ENCODE results near the gene KIF3A.

The KIF3A gene

DNA sequence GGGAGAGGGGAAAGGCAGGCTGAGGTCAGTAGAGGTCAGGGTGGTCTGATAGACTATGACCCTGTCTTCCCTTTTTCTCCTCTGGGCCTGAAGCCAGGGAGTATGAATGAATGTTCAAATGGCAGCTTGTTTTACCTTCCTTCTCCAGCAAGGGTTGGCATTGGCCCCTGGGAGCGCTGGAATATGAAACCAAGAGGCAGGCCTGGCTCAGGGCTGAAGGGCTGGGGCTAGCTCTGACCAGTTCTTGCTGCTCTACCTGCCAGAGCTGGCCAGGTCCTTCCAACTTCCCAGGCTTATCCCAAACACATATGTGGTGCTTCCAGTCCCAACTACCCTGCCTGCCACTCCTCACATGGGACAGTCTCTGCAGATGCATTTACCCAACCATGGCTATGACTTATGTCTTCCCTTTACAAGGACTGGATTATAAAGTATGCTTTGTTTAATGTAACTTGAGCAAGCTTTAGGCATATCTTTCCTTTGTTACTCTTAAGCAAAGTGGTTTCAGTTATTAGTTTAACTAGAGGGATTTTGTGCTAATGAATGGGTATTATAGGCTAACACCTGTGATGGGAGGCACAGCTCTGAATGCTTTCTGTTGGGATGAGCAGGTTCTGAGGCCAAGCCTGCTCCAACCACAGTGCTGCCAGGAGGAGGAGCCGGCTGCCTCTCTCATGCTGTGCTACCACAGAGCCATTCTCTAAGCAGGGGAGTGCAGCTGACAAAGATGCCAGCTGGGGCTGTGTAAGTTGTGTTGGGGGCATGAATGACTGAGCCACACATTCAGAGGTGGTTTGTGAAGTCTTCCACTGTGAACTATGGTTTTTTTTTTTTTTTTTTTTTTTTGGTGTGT is 16.0 kb upstream of the KIF3A start:
- peak; percentile 47 for DNase-seq (ENCODE audit: low spot score)

DNA sequence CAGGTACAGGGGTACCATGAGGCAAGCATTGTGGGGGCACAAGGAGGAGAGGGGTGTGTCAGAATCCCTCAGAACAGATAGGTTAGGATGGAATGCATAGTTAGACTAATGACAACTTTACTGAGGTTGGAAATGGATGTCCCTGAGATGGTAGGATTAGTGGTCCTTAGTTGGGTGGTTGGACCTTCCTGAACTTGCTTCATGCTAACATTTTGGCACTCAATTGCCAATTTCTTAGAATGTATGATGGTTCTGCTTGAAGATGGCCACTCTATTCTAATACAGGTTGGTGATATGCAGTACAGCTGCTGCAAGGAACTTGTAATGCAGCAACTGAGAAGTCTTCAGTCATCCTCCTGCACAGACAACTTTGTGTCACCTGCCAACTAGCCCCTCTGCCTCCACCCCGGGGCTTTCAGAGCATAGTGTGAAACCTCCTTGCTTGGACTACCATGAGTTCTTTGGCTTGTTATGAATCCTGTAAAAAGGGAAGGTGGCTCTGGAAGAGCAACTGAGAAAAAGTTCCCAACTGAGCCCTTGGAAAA is 15.3 kb upstream of the KIF3A start:
- DNase-seq (ENCODE audit: low spot score), result no peak

DNA sequence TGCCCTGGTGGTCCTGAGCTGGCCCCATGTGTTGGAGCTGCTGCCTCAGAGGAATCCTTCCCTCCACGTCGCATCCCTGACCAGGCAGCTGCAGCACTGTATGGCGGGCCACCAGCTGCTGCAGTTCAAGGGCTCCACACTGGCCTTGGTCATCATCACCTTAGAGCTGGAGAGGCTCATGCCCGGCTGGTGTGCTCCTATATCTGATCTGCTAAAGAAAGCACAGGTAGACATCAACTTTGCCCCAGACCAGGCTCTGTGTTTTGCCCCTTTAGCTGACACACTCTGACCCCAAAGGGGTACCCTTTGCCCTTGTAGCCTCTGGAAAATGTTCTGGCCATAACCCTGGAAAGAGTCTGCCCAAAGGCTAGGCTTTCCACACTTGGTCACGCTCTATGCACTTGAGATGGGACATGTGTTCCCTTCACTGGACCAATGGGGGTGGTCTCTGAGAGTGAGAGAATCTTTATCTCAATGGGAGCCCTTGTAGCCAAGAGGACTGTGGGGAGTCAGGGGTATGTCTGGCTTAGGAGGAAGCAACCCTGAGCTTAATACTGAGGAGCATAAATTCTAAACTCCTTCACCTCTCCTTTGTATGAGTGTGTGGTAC is 14.7 kb upstream of the KIF3A start:
- DNase-seq (ENCODE audit: low spot score), result no peak

DNA sequence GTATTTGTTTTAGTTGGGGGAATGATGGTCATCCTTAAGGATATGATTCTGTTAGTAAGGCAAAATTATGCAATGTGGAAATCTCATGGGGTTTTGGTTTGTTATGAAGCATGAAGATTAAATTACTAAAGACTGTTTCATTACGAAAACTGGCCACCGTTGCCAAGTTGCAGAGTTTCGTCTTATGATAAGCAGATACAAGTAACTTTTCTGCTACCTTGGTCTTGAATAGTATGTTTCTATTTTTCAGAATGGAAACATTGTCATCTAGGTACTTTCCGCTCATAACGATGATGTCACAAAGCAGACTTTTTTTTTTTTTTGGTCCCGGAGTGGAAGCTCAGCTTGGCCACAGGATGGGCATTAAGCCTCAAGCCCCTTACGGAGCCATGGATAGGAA is 14.1 kb upstream of the KIF3A start:
- DNase-seq (ENCODE audit: low spot score), result no peak

DNA sequence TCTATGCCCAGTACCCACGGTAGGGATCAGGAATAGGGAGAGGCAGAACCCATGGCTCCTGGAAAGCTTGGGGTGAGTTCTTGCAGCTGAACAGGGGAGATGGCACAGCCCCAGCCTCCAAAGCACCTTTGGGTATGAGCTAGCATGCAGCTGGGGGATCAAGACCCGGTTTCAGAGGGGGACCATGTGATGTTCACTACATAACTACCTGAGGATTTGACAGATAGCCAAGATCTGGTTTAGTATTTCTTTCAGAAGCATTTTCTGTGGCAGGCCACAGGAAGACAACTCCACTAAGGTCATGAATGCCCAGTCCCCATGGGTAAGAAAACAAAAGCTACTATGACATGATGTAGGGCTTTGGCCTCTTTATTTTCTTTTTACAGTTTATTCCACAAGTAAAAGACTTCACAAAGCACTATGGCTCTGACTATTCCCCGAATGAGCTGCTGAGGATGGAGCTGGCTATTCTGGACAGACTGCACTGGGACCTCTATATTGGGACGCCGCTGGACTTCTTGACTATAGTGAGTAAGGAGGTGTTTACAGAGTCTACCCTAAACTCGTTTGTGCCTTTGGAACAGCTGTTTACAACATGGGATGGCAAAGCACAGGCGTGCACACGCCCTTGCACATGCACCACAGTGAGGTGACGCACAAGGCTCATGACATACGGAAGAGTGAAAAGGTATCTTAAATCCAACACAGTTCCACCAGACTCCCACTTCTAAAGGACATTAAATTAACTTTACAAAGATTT is 13.3 kb upstream of the KIF3A start:
- DNase-seq (ENCODE audit: low spot score), result no peak

DNA sequence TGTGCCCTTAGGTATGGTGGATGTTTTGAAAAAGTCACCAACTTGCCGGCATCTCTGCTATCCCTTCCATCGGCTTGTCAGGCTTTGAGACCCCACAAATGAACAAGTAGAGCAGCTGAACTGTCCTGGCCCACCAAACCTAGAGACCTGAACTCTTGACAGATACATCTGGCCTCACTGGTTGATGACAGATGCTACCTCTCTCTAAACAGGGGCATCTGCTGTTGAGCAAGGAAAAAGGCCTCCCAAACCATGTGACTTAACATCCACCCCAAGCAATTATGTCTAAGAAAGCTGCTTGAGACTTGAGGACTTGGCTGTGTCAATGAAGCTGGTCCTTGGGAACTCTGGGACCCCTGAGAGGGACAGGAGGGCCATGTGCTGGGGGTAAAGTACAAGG is 12.2 kb upstream of the KIF3A start:
- DNase-seq (ENCODE audit: low spot score), result no peak

DNA sequence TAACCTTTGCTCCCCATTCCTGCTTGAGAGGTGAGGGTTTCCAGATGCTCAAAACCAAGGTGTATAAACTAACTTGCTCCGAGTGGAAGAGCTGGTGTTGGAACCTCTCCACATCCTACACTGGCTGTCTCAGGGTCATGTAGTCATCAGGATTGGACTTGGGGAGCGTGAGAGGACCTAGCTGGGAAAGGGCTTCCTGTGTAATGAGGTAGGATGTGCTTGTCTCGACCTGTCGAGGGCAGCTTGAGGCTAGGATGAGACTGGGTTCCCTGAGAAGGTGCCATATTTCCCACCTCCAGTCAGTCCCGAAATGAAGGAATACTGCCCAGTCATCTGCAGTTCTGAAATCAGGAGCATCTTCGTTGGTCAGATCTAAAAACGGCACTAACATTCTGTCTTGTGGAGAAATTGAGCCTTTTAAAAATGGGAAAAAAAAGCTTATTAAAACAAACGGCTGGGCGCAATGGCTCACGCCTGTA is 11.2 kb upstream of the KIF3A start:
- DNase-seq (ENCODE audit: low spot score), result no peak

DNA sequence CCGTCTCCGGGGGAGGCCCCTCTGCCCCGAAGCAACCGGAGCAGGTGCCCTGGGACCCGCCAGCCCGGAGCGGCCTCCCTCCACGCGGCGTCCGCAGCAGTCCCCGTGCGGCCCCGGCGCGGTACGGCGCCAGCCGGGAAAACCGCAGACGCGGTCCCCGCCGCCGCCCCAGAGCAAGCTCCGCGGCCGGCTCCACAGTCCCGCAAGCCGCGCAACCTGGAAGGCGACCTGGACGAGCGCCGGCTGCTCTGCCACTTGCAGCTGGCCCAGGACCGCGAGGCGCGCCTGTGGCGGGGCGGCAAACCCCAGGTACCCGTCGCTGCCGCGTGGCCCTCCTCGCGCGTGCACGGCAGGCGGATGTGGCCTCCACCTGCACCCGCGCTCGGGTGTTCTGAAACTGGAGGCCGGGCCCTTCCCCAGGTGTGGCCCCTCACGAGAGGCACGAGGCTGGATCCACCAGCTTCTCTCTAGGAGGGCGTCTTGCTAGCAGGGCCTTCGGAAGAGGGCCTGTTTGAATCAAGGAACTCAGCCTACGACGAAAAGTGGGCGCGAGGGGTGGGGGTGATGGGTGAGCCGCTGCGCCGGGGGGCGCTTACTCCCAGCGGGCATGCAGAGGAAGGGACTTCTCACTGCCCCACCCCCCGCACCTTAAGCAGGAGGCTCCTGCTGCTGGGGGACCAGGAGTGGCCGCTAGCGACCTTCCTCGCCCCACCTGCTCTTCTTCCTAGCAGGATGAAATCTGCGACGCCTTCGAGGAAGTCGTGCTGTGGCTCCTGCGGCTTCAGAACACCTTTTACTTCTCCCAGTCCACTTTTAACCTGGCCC is 10.5 kb upstream of the KIF3A start:
- no peak for DNase-seq (ENCODE audit: low spot score)

DNA sequence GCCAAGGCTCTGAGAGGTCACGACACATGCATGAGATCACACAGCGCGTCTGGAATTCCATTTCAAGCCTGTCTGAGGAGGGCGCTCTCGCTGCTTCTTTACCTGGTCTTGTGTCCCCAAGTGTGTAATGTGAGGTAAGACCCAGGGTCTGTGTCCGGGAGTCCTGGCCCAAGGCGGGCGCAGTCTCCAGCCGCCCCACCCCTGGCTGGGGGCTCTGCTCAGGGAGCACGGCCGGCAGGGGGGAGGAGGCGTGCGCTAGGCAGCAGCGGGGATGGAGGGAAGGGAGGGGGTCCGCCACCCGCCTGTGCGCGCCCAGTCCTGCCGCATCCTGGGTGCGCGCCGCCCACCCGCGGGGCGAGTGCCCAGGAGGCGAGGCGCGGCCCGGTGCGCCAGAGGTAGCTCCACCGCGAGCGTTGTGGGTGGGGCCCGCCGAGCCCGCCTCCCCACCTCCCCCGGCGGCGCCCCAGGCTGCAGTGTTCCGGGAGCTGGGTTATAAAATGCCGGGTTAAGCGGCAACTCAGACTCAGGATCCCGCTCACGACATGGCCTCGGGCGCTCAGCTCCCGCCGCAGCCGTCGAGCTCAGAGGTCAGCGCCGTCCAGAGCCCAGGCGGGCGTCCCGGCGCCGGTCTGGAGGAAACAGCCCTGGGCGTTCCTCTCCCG is 9.7 kb upstream of the KIF3A start, which contains the start of gene CCNI2:
CCNI2 (plus strand) TSS at position 473 of the 662 bp plus-strand sequence; CDS start at position 543, 70 bp downstream.
- peak; percentile 73 for DNase-seq (ENCODE audit: low spot score)

DNA sequence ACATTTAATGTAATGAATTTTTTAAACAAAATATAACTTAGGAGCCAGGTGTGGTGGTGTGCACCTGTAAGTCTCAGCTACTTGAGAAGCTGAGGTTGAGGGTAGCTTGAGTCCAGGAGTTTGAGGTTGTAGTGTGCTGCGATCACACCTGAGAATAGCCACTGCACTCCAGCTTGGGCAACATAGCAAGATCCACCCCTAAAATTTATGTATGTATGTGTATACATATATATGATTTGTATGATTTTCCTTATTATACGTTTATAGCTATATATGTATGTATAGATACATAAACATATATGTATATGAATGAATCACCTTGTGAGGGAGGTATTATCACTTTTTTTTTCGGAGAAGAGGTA is 9.2 kb upstream of the KIF3A start:
- no peak for DNase-seq (ENCODE audit: low spot score)

DNA sequence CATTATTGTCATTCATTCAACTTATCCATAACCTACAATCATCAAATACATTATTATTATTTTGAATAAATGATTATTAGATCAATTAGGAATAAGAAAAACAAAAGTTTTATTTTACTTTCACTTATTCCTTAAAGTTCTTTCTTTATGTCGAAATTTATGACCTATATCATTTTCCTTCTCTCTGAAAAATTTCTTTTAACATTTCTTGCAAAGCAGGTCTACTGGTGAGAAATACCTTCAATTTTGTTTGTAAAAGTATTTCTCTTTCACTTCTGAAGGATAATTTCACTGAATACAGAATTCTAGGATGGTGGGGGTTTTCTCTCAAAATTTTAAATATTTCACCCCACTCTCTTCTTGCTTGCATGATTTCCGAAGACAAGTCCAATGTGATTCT is 7.3 kb upstream of the KIF3A start:
- DNase-seq (ENCODE audit: low spot score), result no peak

DNA sequence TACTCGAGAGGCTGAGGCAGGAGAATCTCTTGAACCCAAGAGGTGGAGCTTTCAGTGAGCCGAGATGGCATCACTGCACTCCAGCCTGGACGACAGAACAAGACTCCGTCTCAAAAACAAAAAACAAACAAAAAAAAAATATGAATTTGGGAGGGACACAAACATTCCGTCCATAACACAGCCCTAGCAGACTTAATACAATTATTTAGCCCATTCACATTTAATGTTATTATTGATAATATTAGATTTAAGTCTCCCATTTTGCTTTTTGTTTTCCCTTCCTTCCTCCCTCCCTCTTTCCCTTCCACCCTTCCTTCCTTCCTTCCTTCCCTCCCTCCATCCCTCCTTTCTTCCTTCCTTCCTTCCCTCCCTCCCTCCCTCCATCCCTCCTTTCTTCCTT is 5.3 kb upstream of the KIF3A start:
- no peak for DNase-seq (ENCODE audit: low spot score)

DNA sequence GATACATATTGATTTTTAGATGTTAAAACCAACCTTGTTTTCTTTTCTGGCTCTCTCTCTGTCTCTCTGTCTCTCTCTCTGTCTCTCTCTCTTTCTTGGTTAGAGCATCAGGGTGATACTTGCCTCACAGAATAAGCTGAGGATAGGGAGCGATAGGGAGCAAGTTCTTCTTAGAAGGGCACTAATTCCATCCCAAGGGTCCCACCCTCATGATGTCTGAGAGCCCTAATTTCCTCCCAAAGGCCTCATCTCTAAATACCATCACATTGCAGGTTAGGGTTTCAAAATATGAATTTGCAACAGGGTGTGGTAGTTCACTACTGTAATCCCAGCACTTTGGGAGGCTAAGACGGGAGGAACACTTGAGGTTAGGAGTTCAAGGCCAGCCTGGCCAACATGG is 4.8 kb upstream of the KIF3A start:
- DNase-seq (ENCODE audit: low spot score), result no peak

DNA sequence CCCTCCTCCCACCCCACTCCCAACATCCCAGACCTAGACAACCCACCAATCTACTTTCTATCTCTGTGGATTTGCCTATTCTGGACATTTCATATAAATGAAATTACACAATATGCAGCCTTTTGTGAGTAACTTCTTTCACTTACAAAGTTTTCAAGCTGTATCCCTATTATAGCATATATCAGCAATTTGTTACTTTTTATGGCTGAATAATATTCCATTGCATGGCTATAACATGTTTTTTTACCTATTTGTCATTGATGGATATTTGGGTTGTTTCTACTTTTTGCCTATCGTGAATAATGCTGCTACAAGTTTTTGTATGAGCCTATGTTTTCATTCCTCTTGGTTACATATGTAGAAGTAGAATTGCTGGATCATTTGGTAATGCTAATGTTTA is 1.9 kb upstream of the KIF3A start:
- DNase-seq (ENCODE audit: low spot score), result no peak

DNA sequence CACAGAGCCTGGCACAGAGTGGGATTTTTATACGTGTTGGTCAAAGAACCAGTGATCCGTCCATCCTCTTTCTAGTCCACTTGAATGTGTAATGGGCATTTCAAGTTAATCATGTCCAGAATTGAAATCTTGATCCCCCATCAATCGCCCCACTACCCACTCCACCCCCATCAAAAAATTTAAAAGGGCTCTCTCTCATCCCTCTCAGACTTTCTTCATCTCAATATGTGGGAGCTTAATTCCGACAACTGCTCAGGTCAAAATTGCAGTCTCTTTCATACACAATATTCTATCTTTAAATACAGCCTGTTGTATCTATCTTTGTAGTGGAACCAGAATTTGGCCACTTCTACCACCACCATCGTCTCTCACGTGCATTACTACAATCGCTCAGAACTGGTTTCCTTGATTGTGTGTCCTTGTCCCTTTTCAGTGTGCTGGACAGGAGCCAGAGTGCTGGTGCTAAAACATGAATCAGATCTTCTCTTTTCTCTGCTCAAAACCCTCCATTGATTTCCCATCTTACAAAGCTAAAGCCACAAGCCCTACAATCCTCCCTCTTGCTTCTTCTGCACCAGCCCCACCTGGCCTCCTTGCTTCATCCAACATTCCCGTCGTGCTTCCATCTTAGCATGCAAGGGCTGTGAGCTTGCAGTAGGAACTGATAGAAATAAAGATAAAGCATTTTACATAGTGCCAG is 786 bp upstream of the KIF3A start:
- no peak for DNase-seq (ENCODE audit: low spot score)

DNA sequence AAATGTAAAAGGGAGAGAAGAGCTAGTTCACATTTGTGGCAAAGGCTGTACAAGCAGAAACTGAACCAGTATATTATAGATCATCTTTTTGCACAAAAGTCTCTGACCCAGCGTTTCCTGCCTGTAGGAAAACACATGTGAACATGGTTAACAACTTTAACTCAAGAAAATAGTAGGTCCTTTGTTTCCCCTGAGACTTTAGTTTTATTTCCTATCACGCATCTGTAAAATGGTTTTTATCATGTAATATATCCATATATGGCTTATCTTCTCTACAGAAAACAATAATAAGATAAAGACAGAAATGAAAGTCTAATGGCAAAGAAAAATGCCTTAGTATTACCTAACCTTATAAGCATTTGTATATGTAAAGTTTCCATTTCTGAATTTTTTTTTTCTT is 2.7 kb downstream of the KIF3A start:
- DNase-seq (ENCODE audit: low spot score), result no peak

DNA sequence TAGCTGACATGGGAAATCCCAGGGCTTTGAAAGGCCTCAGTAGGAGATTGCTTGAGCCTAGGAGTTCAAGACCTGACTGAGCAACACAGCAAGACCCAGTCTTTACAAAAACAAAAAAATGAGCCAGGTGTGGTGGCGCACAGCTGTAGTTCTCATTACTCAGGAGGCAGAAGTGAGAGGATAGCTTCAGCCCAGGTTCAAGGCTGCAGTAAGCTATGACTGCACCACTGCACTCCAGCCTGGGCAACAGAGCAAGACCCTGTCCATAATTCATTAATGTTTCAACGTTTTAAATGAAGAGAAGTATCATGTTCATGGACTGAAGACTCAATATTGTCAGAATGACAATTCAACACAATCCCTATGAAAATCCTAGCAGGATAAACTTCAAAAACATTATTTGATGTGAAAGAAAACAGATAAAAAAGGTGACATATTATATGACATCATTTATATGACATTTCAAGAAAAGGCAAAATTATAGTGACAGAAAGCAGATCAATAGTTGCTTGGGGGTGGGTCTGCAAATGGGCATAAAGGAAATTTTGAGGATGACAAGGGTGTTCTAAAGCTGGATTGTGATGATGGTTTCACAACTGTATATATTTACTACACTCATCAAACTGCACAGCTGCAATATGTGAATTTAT is 3.7 kb downstream of the KIF3A start:
- DNase-seq (ENCODE audit: low spot score), result no peak

DNA sequence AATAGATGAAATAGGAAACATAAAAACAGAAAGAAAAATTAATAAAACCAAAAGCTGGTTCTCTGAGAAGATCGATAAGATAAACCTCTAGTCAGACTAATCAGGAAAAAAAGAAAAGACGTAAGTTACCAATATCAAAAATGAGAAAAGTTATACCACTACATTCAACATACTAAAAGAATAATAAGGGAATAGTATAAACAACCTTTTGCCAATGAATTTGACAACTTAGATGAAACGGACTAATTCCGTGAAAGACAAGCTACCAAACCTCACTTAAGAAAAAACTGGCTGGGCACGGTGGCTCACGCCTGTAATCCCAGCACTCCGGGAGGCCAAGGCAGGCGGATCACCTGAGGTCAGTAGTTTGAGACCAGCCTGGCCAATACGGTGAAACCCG is 7.5 kb downstream of the KIF3A start:
- no peak for DNase-seq (ENCODE audit: low spot score)

DNA sequence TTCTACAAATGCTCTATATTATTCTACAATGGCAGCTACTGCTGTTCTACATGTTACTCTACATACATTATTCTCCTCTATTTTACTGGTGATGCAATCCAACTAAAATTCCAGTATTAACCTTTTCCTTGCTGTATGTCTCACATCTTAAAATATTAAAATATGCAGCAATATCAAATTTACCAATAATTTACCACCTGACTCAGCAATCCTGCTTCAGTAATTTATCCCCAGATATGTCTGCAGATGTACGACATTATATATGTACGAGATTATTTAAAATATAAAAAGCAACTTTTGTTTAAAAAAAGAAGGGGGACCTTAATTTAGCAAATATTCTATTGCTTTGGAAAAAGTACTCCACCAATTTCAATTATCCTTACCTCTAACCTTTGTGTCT is 11.6 kb downstream of the KIF3A start:
- DNase-seq (ENCODE audit: low spot score), result no peak
